ENCODE results near the gene MSLN.

- TF ChIP-seq, protein P1, sequence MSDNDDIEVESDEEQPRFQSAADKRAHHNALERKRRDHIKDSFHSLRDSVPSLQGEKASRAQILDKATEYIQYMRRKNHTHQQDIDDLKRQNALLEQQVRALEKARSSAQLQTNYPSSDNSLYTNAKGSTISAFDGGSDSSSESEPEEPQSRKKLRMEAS (IDR thresholded peaks at IDR 0.05; ENCODE audit: low read depth, low read length), result no peak
- no peak for TF ChIP-seq CTCF (IDR thresholded peaks at IDR 0.05; ENCODE audit: low read depth, low read length)
Measured at GRCh38 chr16:802914-803753, 42.6 kb downstream of the MSLN start.

Measured in NB4 (cell line).